Measurements from ENCODE around the gene MYO3A.

Gene MYO3A

GRCh38 chr10:26211781-26212444 is 277.9 kb downstream of the MYO3A start:
- no peak overlapping the region for H3K4me3 Mint-ChIP-seq
- H3K4me1 Mint-ChIP-seq = peaks cover 19% of the 10 kb centered on the region
- H3K9me3 Mint-ChIP-seq = no peaks in the 10 kb centered on the region
- ATAC-seq (replicated peaks; ENCODE audit: extremely low read depth, poor library complexity, severe bottlenecking) = no peak
- DNase-seq (ENCODE audit: low spot score in 2 of 2) = no peak
- H3K27me3 Mint-ChIP-seq = peaks cover 54% of the 10 kb centered on the region
- peaks cover under 1% of the 10 kb centered on the region for H3K36me3 Mint-ChIP-seq (ENCODE audit: insufficient read depth)
- H3K27ac Mint-ChIP-seq (ENCODE audit: low read depth) = no peak overlapping the region

GRCh38 chr10:26212511-26212910 is 278.5 kb downstream of the MYO3A start:
- ATAC-seq (replicated peaks; ENCODE audit: extremely low read depth, poor library complexity, severe bottlenecking) (no peak), DNase-seq (ENCODE audit: low spot score in 2 of 2) (no peak)
- Mint-ChIP-seq H3K27ac (ENCODE audit: low read depth) (no peak overlapping the region), H3K4me1 (peaks cover 22% of the 10 kb centered on the region), H3K27me3 (peaks cover 59% of the 10 kb centered on the region), H3K4me3 (no peak overlapping the region), H3K36me3 (ENCODE audit: insufficient read depth) (peaks cover 1% of the 10 kb centered on the region), H3K9me3 (no peaks in the 10 kb centered on the region)

GRCh38 chr10:26213157-26213800 is 279.2 kb downstream of the MYO3A start:
- H3K9me3 Mint-ChIP-seq = no peaks in the 10 kb centered on the region
- no peak overlapping the region for H3K27ac Mint-ChIP-seq (ENCODE audit: low read depth)
- no peak overlapping the region for H3K4me3 Mint-ChIP-seq
- H3K36me3 Mint-ChIP-seq (ENCODE audit: insufficient read depth) = peaks cover 1% of the 10 kb centered on the region
- ATAC-seq (replicated peaks; ENCODE audit: extremely low read depth, poor library complexity, severe bottlenecking) (no peak), DNase-seq (ENCODE audit: low spot score in 2 of 2) (no peak)
- H3K27me3 Mint-ChIP-seq = peaks cover 62% of the 10 kb centered on the region
- peaks cover 22% of the 10 kb centered on the region for H3K4me1 Mint-ChIP-seq

GRCh38 chr10:26214004-26214403 is 280.0 kb downstream of the MYO3A start:
- H3K36me3 Mint-ChIP-seq (ENCODE audit: insufficient read depth) = peaks cover 1% of the 10 kb centered on the region
- no peak overlapping the region for H3K27ac Mint-ChIP-seq (ENCODE audit: low read depth)
- H3K27me3 Mint-ChIP-seq = peaks cover 69% of the 10 kb centered on the region
- DNase-seq (ENCODE audit: low spot score in 2 of 2) = no peak
- H3K4me1 Mint-ChIP-seq = peaks cover 22% of the 10 kb centered on the region
- H3K9me3 Mint-ChIP-seq = no peaks in the 10 kb centered on the region
- no peak for ATAC-seq (replicated peaks; ENCODE audit: extremely low read depth, poor library complexity, severe bottlenecking)
- H3K4me3 Mint-ChIP-seq = no peak overlapping the region

GRCh38 chr10:26214551-26215395 is 280.7 kb downstream of the MYO3A start:
- H3K36me3 Mint-ChIP-seq (ENCODE audit: insufficient read depth) = peaks cover 1% of the 10 kb centered on the region
- H3K9me3 Mint-ChIP-seq = no peaks in the 10 kb centered on the region
- peaks cover 77% of the 10 kb centered on the region for H3K27me3 Mint-ChIP-seq
- peaks cover 22% of the 10 kb centered on the region for H3K4me1 Mint-ChIP-seq
- H3K4me3 Mint-ChIP-seq = peak overlapping the region; percentile 17
- ATAC-seq (replicated peaks; ENCODE audit: extremely low read depth, poor library complexity, severe bottlenecking) (no peak), DNase-seq (ENCODE audit: low spot score in 2 of 2) (no peak)
- H3K27ac Mint-ChIP-seq (ENCODE audit: low read depth) = no peak overlapping the region

GRCh38 chr10:26215396-26215934 is 281.4 kb downstream of the MYO3A start:
- Mint-ChIP-seq H3K27ac (ENCODE audit: low read depth) (no peak overlapping the region), H3K4me1 (peaks cover 22% of the 10 kb centered on the region), H3K9me3 (no peaks in the 10 kb centered on the region), H3K4me3 (peak overlapping the region; percentile 64), H3K36me3 (ENCODE audit: insufficient read depth) (peaks cover 1% of the 10 kb centered on the region), H3K27me3 (peaks cover 84% of the 10 kb centered on the region)
- DNase-seq (ENCODE audit: low spot score in 2 of 2) (no peak), ATAC-seq (replicated peaks; ENCODE audit: extremely low read depth, poor library complexity, severe bottlenecking) (no peak)

- ATAC-seq (replicated peaks; ENCODE audit: extremely low read depth, poor library complexity, severe bottlenecking) = no peak
- DNase-seq (ENCODE audit: low spot score in 2 of 2) = no peak
- Mint-ChIP-seq H3K36me3 (ENCODE audit: insufficient read depth) (peaks cover 1% of the 10 kb centered on the region), H3K9me3 (no peaks in the 10 kb centered on the region), H3K4me1 (peaks cover 22% of the 10 kb centered on the region), H3K27ac (ENCODE audit: low read depth) (no peak overlapping the region), H3K27me3 (peaks cover 90% of the 10 kb centered on the region), H3K4me3 (peak overlapping the region; percentile 64)
These were observed 282.0 kb downstream of the MYO3A start for GRCh38 chr10:26215935-26216584.

GRCh38 chr10:26216585-26217395 is 282.8 kb downstream of the MYO3A start, which contains the start of gene GAD2:
GAD2 (plus strand) TSS chr10:26216774; CDS start chr10:26216810, 36 bp downstream.
- peaks cover 95% of the 10 kb centered on the region for H3K27me3 Mint-ChIP-seq
- ATAC-seq (replicated peaks; ENCODE audit: extremely low read depth, poor library complexity, severe bottlenecking) (no peak), DNase-seq (ENCODE audit: low spot score in 2 of 2) (no peak)
- H3K4me1 Mint-ChIP-seq = peaks cover 22% of the 10 kb centered on the region
- no peak within 1 kb of the TSS for H3K27ac Mint-ChIP-seq (ENCODE audit: low read depth)
- peaks cover 1% of the 10 kb centered on the region for H3K36me3 Mint-ChIP-seq (ENCODE audit: insufficient read depth)
- H3K9me3 Mint-ChIP-seq = no peaks in the 10 kb centered on the region
- H3K4me3 Mint-ChIP-seq = peak within 1 kb of the TSS; percentile 64

- Mint-ChIP-seq H3K9me3 (no peaks in the 10 kb centered on the region), H3K27me3 (peaks cover 95% of the 10 kb centered on the region), H3K36me3 (ENCODE audit: insufficient read depth) (peaks cover 1% of the 10 kb centered on the region), H3K4me3 (no peak overlapping the region), H3K27ac (ENCODE audit: low read depth) (no peak overlapping the region), H3K4me1 (peaks cover 22% of the 10 kb centered on the region)
- no peak for DNase-seq (ENCODE audit: low spot score in 2 of 2)
- ATAC-seq (replicated peaks; ENCODE audit: extremely low read depth, poor library complexity, severe bottlenecking) = no peak
These were observed 283.5 kb downstream of the MYO3A start for GRCh38 chr10:26217396-26218086.

- Mint-ChIP-seq H3K4me1 (peaks cover 22% of the 10 kb centered on the region), H3K4me3 (no peak overlapping the region), H3K9me3 (no peaks in the 10 kb centered on the region), H3K27me3 (peaks cover 89% of the 10 kb centered on the region), H3K36me3 (ENCODE audit: insufficient read depth) (peaks cover 1% of the 10 kb centered on the region), H3K27ac (ENCODE audit: low read depth) (no peak overlapping the region)
- DNase-seq (ENCODE audit: low spot score in 2 of 2) (no peak), ATAC-seq (replicated peaks; ENCODE audit: extremely low read depth, poor library complexity, severe bottlenecking) (no peak)
These were observed 285.6 kb downstream of the MYO3A start for GRCh38 chr10:26219676-26220075.

GRCh38 chr10:26220901-26221300 is 286.9 kb downstream of the MYO3A start:
- DNase-seq (ENCODE audit: low spot score in 2 of 2) = no peak
- Mint-ChIP-seq H3K9me3 (no peaks in the 10 kb centered on the region), H3K4me3 (no peak overlapping the region), H3K36me3 (ENCODE audit: insufficient read depth) (peaks cover 1% of the 10 kb centered on the region), H3K27ac (ENCODE audit: low read depth) (no peak overlapping the region), H3K4me1 (peaks cover 13% of the 10 kb centered on the region), H3K27me3 (peaks cover 87% of the 10 kb centered on the region)
- no peak for ATAC-seq (replicated peaks; ENCODE audit: extremely low read depth, poor library complexity, severe bottlenecking)
